Mesenchymal stem cell (in vitro differentiated cells and primary cell): ENCODE data around the gene ETS2.

Source experiments
- DNase-seq: peaks from one replicate; pipeline ENCODE4 v3.0.0-alpha.2; 2013
- H2AFZ ChIP-seq: one replicate; pipeline ENCODE4 v1.6.1; 2013; ENCODE audit warnings: low read depth, mild to moderate bottlenecking, control low read depth, inconsistent platforms, low read length, moderate library complexity
- H2AK5ac ChIP-seq: 2 replicates; pipeline ENCODE4 v1.6.1; 2013; ENCODE audit warnings: low read length, moderate library complexity, mild to moderate bottlenecking, inconsistent platforms; ENCODE audit not compliant: severe bottlenecking
- H2BK120ac ChIP-seq: one replicate; pipeline ENCODE4 v1.6.1; 2013; ENCODE audit warnings: low read depth, mild to moderate bottlenecking, inconsistent platforms, low read length, moderate library complexity
- H2BK12ac ChIP-seq, 2 experiments: one replicate each; pipeline ENCODE4 v1.6.1; 2013; ENCODE audit warnings: inconsistent platforms in 2 of 2, low read length in 2 of 2, mild to moderate bottlenecking in 2 of 2, moderate library complexity in 2 of 2, control low read depth in 1 of 2
- H2BK15ac ChIP-seq: one replicate; pipeline ENCODE4 v1.6.1; 2013; ENCODE audit warnings: mild to moderate bottlenecking, low read depth, inconsistent platforms; ENCODE audit not compliant: poor library complexity, severe bottlenecking
- H2BK5ac ChIP-seq: 2 replicates; pipeline ENCODE4 v1.6.1; 2013; ENCODE audit warnings: low read depth, mild to moderate bottlenecking, low read length, control low read depth, inconsistent platforms; ENCODE audit not compliant: poor library complexity, severe bottlenecking
- H3K14ac ChIP-seq, 2 experiments: one replicate each; pipeline ENCODE4 v1.6.1; 2013; ENCODE audit warnings: inconsistent platforms in 2 of 2, low read length in 2 of 2, control low read depth in 1 of 2, mild to moderate bottlenecking in 1 of 2, moderate library complexity in 1 of 2
- H3K18ac ChIP-seq, 2 experiments: one replicate each; pipeline ENCODE4 v1.6.1; 2013; ENCODE audit warnings: inconsistent platforms in 2 of 2, low read length in 2 of 2, control low read depth in 1 of 2, low read depth in 1 of 2, mild to moderate bottlenecking in 1 of 2
- H3K23ac ChIP-seq, 2 experiments: one replicate each; pipeline ENCODE4 v1.6.1; 2013; ENCODE audit warnings: inconsistent platforms in 2 of 2, low read length in 2 of 2, mild to moderate bottlenecking in 2 of 2, moderate library complexity in 2 of 2, control low read depth in 1 of 2
- H3K27ac ChIP-seq: 2 replicates; pipeline ENCODE4 v1.5.1; 2013; ENCODE audit warnings: mild to moderate bottlenecking, moderate library complexity, low read length, control low read depth, inconsistent platforms; ENCODE audit not compliant: poor library complexity, severe bottlenecking
- H3K27me3 ChIP-seq, 2 experiments: 2 replicates each; pipeline versions ENCODE4 v1.6.1 to v1.7.0; 2013; ENCODE audit warnings: low read length in 2 of 2, mild to moderate bottlenecking in 2 of 2, moderate library complexity in 2 of 2, control low read depth in 1 of 2, inconsistent platforms in 1 of 2; ENCODE audit not compliant: control insufficient read depth in 1 of 2, insufficient read depth in 1 of 2
- H3K36me3 ChIP-seq, 2 experiments: 2 replicates each; pipeline versions ENCODE4 v1.6.1 to v1.7.0; 2013; ENCODE audit warnings: low read length in 2 of 2, control low read depth in 1 of 2, inconsistent platforms in 1 of 2, low read depth in 1 of 2, mild to moderate bottlenecking in 1 of 2; ENCODE audit not compliant: insufficient read depth in 2 of 2, control insufficient read depth in 1 of 2
- H3K4ac ChIP-seq, 2 experiments: one replicate each; pipeline ENCODE4 v1.6.1; 2013; ENCODE audit warnings: inconsistent platforms in 2 of 2, low read length in 2 of 2, mild to moderate bottlenecking in 2 of 2, moderate library complexity in 2 of 2, control low read depth in 1 of 2, low read depth in 1 of 2
- H3K4me1 ChIP-seq: 2 replicates; pipeline ENCODE4 v1.6.1; 2013; ENCODE audit warnings: low read depth, low read length, control low read depth; ENCODE audit not compliant: control insufficient read depth, insufficient read depth
- H3K4me2 ChIP-seq: 2 replicates; pipeline ENCODE4 v1.6.1; 2013; ENCODE audit warnings: low read length, mild to moderate bottlenecking, inconsistent platforms; ENCODE audit not compliant: poor library complexity, severe bottlenecking
- H3K4me3 ChIP-seq, 2 experiments: 2 replicates each; pipeline versions ENCODE4 v1.5.1 to v1.7.0; 2013; ENCODE audit warnings: low read length in 2 of 2, mild to moderate bottlenecking in 2 of 2, control low read depth in 1 of 2, low read depth in 1 of 2; ENCODE audit not compliant: insufficient read depth in 1 of 2
- H3K79me1 ChIP-seq: replicated peaks from 2 replicates; pipeline ENCODE4 v1.6.1; 2013; ENCODE audit warnings: mild to moderate bottlenecking, control low read depth, low read length, inconsistent platforms; ENCODE audit not compliant: poor library complexity, severe bottlenecking
- H3K9ac ChIP-seq: 2 replicates; pipeline ENCODE4 v1.7.0; 2013; ENCODE audit warnings: mild to moderate bottlenecking, low read length, moderate library complexity
- H3K9me3 ChIP-seq: 2 replicates; pipeline ENCODE4 v1.7.0; 2013; ENCODE audit warnings: mild to moderate bottlenecking, low read length; ENCODE audit not compliant: control insufficient read depth
- H4K8ac ChIP-seq: one replicate; pipeline ENCODE4 v1.6.1; 2013; ENCODE audit warnings: inconsistent platforms, mild to moderate bottlenecking, low read length, moderate library complexity
- H4K91ac ChIP-seq: one replicate; pipeline ENCODE4 v1.6.1; 2013; ENCODE audit warnings: mild to moderate bottlenecking, low read length, inconsistent platforms
- WGBS: methylation state at CpG from one replicate; pipeline ENCODE4 v1.1.7; 2013; ENCODE audit warnings: mixed read lengths; 5-methylcytosine and 5-hydroxymethylcytosine counted together

Gene ETS2

DNA sequence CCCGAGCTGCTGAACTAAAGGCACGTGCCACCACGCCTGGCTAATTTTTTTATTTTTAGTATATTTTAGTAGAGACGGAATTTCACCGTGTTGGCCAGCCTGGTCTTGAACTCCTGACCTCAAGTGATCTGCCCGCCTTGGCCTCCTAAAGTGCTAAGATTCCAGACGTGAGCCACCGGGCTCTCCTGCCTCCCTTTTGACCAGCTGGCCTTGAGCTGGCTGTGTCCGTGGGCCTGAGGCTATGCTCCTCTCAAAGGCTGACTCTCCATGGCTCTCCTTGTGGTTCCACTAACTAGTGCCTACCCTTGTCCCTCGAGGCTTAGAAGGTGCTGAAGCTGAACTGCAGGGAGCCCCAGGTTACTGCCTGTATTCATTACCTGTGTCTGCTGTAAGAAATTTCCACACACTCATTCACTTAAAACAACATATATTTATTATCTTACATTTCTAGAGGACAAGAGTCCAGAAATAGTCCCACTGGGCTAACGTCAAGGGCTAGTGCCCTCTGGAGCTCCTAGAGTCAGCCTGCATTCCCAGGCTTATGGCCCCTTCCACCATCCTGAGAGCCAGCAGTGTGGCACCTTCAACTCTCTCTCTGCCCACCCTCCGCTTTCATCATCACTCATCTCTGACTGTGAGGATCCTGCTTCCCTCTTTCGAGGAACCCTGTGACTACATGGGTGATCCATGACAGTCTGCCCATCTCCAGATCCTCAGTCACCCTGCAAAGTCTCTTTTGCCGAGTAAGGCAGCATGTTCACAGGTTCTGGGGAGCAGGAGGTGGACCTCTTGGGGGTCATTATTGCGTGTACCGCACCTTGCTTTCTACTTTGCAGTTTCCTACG is 34.9 kb downstream of the ETS2 start:
- 97% methylated on average over 17 of the region's 17 CpGs for WGBS

DNA sequence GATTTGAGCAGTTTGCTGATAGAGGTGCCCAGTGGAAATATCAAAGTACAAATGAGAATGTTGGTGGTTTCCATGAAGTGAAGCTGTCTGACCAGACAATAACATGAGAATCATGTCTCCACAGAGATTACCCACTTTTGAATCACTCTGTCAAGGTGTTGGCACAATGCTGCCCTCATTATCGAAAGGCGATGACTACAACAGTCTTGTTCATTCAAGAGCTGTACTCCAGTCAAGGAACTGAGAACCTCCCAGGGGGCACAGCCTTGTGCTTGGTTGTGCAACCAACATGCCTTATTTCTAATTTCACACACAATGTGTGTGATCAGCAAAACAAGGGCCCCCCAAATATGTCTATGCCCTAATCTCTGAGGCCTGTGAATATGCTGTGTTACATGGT is 35.7 kb downstream of the ETS2 start:
- Histone ChIP-seq H2BK5ac (no peak overlapping the region), H3K79me1 (no peaks in the 10 kb centered on the region), H3K9ac (no peak overlapping the region), H3K9me3 (no peaks in the 10 kb centered on the region), H4K8ac (no peak overlapping the region), H3K4ac (no peak overlapping the region), H3K36me3 (no peaks in the 10 kb centered on the region), H2BK12ac (peak overlapping the region in 1 of 2 experiments; percentile 12), H2BK15ac (no peak overlapping the region), H2AK5ac (no peak overlapping the region), H4K91ac (no peak overlapping the region), H3K4me2 (no peak overlapping the region), H3K23ac (no peak overlapping the region), H3K27me3 (no peaks in the 10 kb centered on the region), H2AFZ (no peak overlapping the region), H3K4me1 (peaks cover 14% of the 10 kb centered on the region), H3K18ac (no peak overlapping the region), H3K4me3 (no peak overlapping the region), H3K27ac (no peak overlapping the region), H2BK120ac (no peak overlapping the region), H3K14ac (no peak overlapping the region)
- DNase-seq, result no peak
- WGBS, result 97% methylated on average over 2 of the region's 2 CpGs

More for the DNA sequence above, 34.9 kb downstream of the ETS2 start:
- Histone ChIP-seq H2BK15ac (peak overlapping the region; percentile 73), H4K8ac (peak overlapping the region; percentile 66), H3K23ac (no peak overlapping the region), H3K9me3 (no peaks in the 10 kb centered on the region), H3K4ac (peak overlapping the region; percentile 47 to 92), H3K27me3 (no peaks in the 10 kb centered on the region), H2AK5ac (peak overlapping the region; percentile 60), H3K14ac (peak overlapping the region in 1 of 2 experiments; percentile 58), H3K79me1 (no peaks in the 10 kb centered on the region), H3K4me1 (peaks cover 14% of the 10 kb centered on the region), H3K9ac (no peak overlapping the region), H2BK12ac (peak overlapping the region; percentile 88 to 96), H3K4me2 (no peak overlapping the region), H2BK5ac (no peak overlapping the region), H3K36me3 (no peaks in the 10 kb centered on the region), H3K4me3 (no peak overlapping the region), H2BK120ac (peak overlapping the region; percentile 95), H4K91ac (peak overlapping the region; percentile 90), H3K27ac (no peak overlapping the region), H3K18ac (peak overlapping the region; percentile 71 to 85), H2AFZ (no peak overlapping the region)
- no peak for DNase-seq

DNA sequence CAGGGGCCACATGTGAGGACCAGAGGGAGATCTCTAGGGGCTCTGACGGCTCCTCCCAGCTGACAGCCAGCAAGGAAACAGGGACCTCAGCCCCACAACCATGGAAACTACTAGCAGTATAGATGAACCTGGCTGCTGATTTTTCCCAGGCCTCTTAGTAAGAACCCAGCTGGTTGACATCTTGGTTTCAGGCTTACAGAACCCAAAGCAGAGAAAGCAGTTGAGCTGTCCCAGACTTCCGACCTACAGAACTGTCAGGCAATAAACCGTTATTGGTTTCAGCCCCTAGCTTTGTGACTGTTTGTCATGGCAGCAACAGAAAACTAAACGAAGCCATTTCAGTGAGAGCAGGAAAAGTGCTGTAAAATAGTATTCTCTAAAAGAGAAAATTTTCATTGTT is 36.4 kb downstream of the ETS2 start:
- H2BK120ac ChIP-seq, result peak overlapping the region; percentile 85
- no peaks in the 10 kb centered on the region for H3K79me1 ChIP-seq
- peak overlapping the region; percentile 28 for H2BK15ac ChIP-seq
- H2BK5ac ChIP-seq, result no peak overlapping the region
- H3K27ac ChIP-seq, result no peak overlapping the region
- peak overlapping the region; percentile 92 to 93 for H2BK12ac ChIP-seq
- no peaks in the 10 kb centered on the region for H3K27me3 ChIP-seq
- H3K36me3 ChIP-seq, result no peaks in the 10 kb centered on the region
- H3K23ac ChIP-seq, result no peak overlapping the region
- no peak overlapping the region for H2AFZ ChIP-seq
- H2AK5ac ChIP-seq, result peak overlapping the region; percentile 79
- H4K8ac ChIP-seq, result peak overlapping the region; percentile 94
- peak overlapping the region; percentile 92 to 95 for H3K4ac ChIP-seq
- WGBS, result 22% methylated on average over 4 of the region's 4 CpGs
- H3K4me3 ChIP-seq, result no peak overlapping the region
- no peak overlapping the region for H3K4me2 ChIP-seq
- DNase-seq, result peak; percentile 58
- peak overlapping the region; percentile 83 to 91 for H3K18ac ChIP-seq
- H3K14ac ChIP-seq, result no peak overlapping the region
- H3K9me3 ChIP-seq, result no peaks in the 10 kb centered on the region
- H4K91ac ChIP-seq, result peak overlapping the region; percentile 96
- peaks cover 14% of the 10 kb centered on the region for H3K4me1 ChIP-seq
- no peak overlapping the region for H3K9ac ChIP-seq

DNA sequence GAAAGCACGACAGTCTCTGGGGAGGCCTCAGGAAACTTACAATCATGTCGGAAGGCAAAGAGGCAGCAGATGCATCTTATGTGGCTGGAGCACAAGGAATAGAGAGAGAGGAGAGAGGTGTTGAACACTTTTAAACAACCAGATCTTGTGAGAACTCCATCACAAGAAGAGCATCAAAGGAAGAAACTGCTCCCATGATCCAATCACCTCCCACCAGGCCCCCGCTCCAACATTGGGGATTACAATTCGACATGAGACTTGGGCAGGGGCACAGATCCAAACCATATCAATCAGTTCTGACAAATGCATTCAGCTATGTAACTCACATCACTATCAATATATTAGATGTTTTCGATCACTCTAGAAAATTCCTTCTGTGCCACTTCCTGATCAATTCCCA is 37.6 kb downstream of the ETS2 start:
- Histone ChIP-seq H3K9ac (no peak overlapping the region), H2BK12ac (no peak overlapping the region), H3K27me3 (no peaks in the 10 kb centered on the region), H2AFZ (no peak overlapping the region), H3K27ac (peak overlapping the region; percentile 22), H3K4ac (no peak overlapping the region), H3K4me3 (no peak overlapping the region), H2BK120ac (no peak overlapping the region), H3K4me2 (no peak overlapping the region), H3K23ac (no peak overlapping the region), H3K18ac (peak overlapping the region in 1 of 2 experiments; percentile 55), H2AK5ac (peak overlapping the region; percentile 16), H3K14ac (no peak overlapping the region), H4K91ac (no peak overlapping the region), H3K4me1 (peaks cover 11% of the 10 kb centered on the region), H3K9me3 (no peaks in the 10 kb centered on the region), H2BK15ac (no peak overlapping the region), H2BK5ac (no peak overlapping the region), H4K8ac (peak overlapping the region; percentile 36), H3K36me3 (no peaks in the 10 kb centered on the region), H3K79me1 (no peaks in the 10 kb centered on the region)
- DNase-seq, result no peak
- 95% methylated on average over 5 of the region's 5 CpGs for WGBS
